MM.1S (cell line): ENCODE data around the gene ZBTB4.

ENCODE experiments used
- DNase-seq: peaks from one replicate; pipeline ENCODE4 v3.0.0-alpha.2; 2015
- H2AFZ ChIP-seq: fragments of 300-600 bp; sonication (generic); 2 replicates; pipeline ENCODE4 v1.6.0; 2016; ENCODE audit warnings: antibody characterized with exemption, low read length
- H3F3A ChIP-seq: fragments of 300-600 bp; sonication (generic); 2 replicates; pipeline ENCODE4 v1.6.1; 2016; ENCODE audit warnings: mild to moderate bottlenecking, antibody characterized with exemption, low read length, moderate library complexity, mixed read lengths; ENCODE audit not compliant: insufficient read depth
- H3K27ac ChIP-seq: fragments of 300-600 bp; sonication (generic); 2 replicates; pipeline ENCODE4 v1.5.1; 2016; ENCODE audit warnings: mild to moderate bottlenecking, low read length
- H3K27me3 ChIP-seq: fragments of 300-600 bp; sonication (generic); replicated peaks from 2 replicates; pipeline ENCODE4 v1.6.0; 2016; ENCODE audit warnings: low read length; ENCODE audit not compliant: insufficient read depth
- H3K36me3 ChIP-seq: fragments of 300-600 bp; sonication (generic); replicated peaks from 2 replicates; pipeline ENCODE4 v1.6.1; 2016; ENCODE audit warnings: mild to moderate bottlenecking, low read length, mixed read lengths; ENCODE audit not compliant: insufficient read depth
- H3K4me1 ChIP-seq: fragments of 300-600 bp; sonication (generic); 2 replicates; pipeline ENCODE4 v1.6.1; 2016; ENCODE audit warnings: low read length, mixed read lengths
- H3K4me2 ChIP-seq: fragments of 300-600 bp; sonication (generic); 2 replicates; pipeline ENCODE4 v1.6.0; 2016; ENCODE audit warnings: low read depth, low read length
- H3K4me3 ChIP-seq: fragments of 300-600 bp; sonication (generic); 2 replicates; pipeline ENCODE4 v1.5.1; 2016; ENCODE audit warnings: low read length, mixed read lengths
- H3K79me2 ChIP-seq: fragments of 300-600 bp; sonication (generic); 2 replicates; pipeline ENCODE4 v1.6.1; 2016; ENCODE audit warnings: mixed run types, low read length, mixed read lengths
- H3K9ac ChIP-seq: fragments of 300-600 bp; sonication (generic); 2 replicates; pipeline ENCODE4 v1.6.1; 2016; ENCODE audit warnings: low read length, mixed read lengths
- H3K9me2 ChIP-seq: fragments of 300-600 bp; sonication (generic); replicated peaks from 2 replicates; pipeline ENCODE4 v1.6.1; 2016; ENCODE audit warnings: mild to moderate bottlenecking, low read length, mixed read lengths; ENCODE audit not compliant: insufficient read depth
- H3K9me3 ChIP-seq: fragments of 300-600 bp; sonication (generic); replicated peaks from 2 replicates; pipeline ENCODE4 v1.6.1; 2016; ENCODE audit warnings: mild to moderate bottlenecking, low read length, mixed read lengths; ENCODE audit not compliant: insufficient read depth
- H4K20me1 ChIP-seq: fragments of 300-600 bp; sonication (generic); 2 replicates; pipeline ENCODE4 v1.6.1; 2016; ENCODE audit warnings: mild to moderate bottlenecking, low read length, moderate library complexity, mixed read lengths; ENCODE audit not compliant: insufficient read depth
- EZH2 ChIP-seq: fragments of 300-600 bp; sonication (generic); optimal IDR thresholded peaks from 2 replicates; pipeline ENCODE3; 2017; ENCODE audit warnings: low read depth, mild to moderate bottlenecking, antibody characterized with exemption, low read length, mixed read lengths
- EZH2phosphoT487 ChIP-seq: fragments of 300-600 bp; sonication (generic); IDR thresholded peaks from 2 replicates; pipeline ENCODE4 v1.6.1; 2018; ENCODE audit warnings: antibody characterized with exemption, low read length
- TF ChIP-seq, protein P1 (sequence below): fragments of 300-600 bp; sonication (generic); IDR thresholded peaks from 2 replicates; pipeline ENCODE4 v1.5.1; 2016; ENCODE audit warnings: antibody characterized with exemption, low read length, mixed read lengths

ZBTB4 gene

DNA sequence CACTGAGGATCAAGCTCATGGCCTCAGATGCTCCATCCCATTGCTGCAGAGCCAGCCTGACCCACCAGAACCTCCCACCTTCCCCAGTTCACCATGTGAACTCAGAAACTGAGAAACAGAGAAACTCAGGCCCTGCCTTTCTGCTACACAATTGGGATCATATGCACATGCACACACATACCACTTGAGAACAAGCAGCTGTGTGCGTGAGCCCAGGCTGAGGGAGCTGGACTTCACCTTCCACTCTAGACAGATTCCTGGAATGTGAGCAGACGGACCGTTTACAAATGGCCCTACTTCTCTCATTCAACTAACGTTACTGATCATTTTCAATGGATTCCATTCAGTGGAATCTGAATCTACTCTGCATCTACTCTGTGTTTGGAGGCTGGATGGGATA, 55.8 kb downstream of the ZBTB4 start:
- Histone ChIP-seq H3K79me2 (no peaks in the 10 kb centered on the region), H3K4me2 (no peak overlapping the region), H2AFZ (no peak overlapping the region), H3K27me3 (peaks cover 65% of the 10 kb centered on the region), H4K20me1 (no peaks in the 10 kb centered on the region), H3K36me3 (no peaks in the 10 kb centered on the region), H3F3A (no peaks in the 10 kb centered on the region), H3K27ac (no peak overlapping the region), H3K9me3 (no peaks in the 10 kb centered on the region), H3K4me1 (no peaks in the 10 kb centered on the region), H3K9ac (no peak overlapping the region), H3K4me3 (no peak overlapping the region), H3K9me2 (no peaks in the 10 kb centered on the region)
- DNase-seq, result no peak
- TF ChIP-seq EZH2 (no peak), EZH2phosphoT487 (no peak)

DNA sequence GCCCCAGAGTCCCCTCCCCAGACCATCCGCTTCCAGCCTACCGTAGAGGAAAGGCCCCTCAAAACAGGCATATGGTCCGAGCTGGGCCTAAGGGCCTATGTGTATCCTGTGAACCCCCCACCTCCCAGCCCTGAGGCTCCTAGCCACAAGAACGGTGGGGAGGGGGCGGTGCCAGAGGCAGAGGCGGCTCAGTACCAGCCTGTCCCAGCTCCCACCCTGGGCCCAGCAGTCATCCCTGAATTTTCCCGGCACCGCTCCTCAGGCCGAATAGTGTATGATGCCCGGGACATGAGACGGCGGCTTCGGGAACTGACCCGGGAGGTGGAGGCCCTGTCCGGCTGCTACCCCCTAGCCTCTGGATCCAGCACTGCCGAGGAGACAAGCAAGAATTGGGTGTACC, 58.2 kb downstream of the ZBTB4 start:
- TF ChIP-seq EZH2phosphoT487 (no peak), EZH2 (no peak)
- TF ChIP-seq, protein P1, sequence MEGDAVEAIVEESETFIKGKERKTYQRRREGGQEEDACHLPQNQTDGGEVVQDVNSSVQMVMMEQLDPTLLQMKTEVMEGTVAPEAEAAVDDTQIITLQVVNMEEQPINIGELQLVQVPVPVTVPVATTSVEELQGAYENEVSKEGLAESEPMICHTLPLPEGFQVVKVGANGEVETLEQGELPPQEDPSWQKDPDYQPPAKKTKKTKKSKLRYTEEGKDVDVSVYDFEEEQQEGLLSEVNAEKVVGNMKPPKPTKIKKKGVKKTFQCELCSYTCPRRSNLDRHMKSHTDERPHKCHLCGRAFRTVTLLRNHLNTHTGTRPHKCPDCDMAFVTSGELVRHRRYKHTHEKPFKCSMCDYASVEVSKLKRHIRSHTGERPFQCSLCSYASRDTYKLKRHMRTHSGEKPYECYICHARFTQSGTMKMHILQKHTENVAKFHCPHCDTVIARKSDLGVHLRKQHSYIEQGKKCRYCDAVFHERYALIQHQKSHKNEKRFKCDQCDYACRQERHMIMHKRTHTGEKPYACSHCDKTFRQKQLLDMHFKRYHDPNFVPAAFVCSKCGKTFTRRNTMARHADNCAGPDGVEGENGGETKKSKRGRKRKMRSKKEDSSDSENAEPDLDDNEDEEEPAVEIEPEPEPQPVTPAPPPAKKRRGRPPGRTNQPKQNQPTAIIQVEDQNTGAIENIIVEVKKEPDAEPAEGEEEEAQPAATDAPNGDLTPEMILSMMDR, result no peak
- no peak for DNase-seq
- no peak overlapping the region for H3K9ac ChIP-seq
- peaks cover 66% of the 10 kb centered on the region for H3K27me3 ChIP-seq
- H3K4me2 ChIP-seq, result no peak overlapping the region
- H3K9me3 ChIP-seq, result no peaks in the 10 kb centered on the region
- H3F3A ChIP-seq, result no peaks in the 10 kb centered on the region
- no peak overlapping the region for H3K27ac ChIP-seq
- no peaks in the 10 kb centered on the region for H3K9me2 ChIP-seq
- H2AFZ ChIP-seq, result no peak overlapping the region
- H3K4me1 ChIP-seq, result no peaks in the 10 kb centered on the region
- no peaks in the 10 kb centered on the region for H3K79me2 ChIP-seq
- no peak overlapping the region for H3K4me3 ChIP-seq
- H3K36me3 ChIP-seq, result no peaks in the 10 kb centered on the region
- no peaks in the 10 kb centered on the region for H4K20me1 ChIP-seq

DNA sequence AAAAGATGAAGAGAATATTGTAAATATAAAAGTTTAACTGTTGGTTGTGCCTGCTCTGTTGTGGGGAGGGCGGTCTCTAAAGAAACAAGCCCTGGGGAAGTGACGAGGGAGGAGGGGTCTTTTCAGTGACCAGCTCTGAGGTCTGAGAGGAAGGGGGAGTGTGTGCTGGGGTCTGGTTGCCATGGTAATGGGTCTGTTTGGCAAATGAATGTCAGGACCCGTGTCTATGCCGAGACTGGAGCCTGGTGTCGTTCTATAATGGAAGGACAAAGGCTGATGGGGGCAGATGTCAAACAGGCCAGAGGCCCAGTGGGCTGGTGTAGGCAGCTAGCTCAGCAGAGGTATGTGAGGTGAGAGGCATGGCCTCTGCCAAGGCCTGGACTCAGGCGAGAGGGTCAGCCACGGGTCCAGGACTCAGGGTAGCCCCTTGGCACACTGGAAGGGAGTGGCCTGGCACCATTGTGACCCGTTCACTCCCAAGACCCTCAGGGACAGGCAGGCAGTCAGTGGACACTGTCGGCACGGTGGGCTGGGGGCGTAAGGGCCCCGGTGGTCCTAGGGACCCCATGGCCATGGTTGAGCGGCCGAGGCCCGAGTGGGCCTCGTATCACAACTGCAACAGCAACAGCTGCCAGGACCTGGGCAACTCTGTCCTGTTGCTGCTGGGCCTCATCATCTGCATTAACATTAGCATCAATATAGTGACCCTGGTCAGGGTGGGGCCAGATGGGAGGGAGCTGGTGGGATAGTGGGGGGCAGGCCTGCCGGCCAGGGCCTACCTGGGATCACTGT, 59.4 kb downstream of the ZBTB4 start, which contains the start of gene SPEM1:
TSS of gene SPEM1 (plus strand) at position 506 of the 792 bp plus-strand sequence. CDS start at position 567, 61 bp downstream.
- Histone ChIP-seq H3K9me2 (no peaks in the 10 kb centered on the region), H3K4me3 (no peak within 1 kb of the TSS), H3K4me1 (no peaks in the 10 kb centered on the region), H3K79me2 (no peaks in the 10 kb centered on the region), H3K27ac (no peak within 1 kb of the TSS), H3K4me2 (no peak within 1 kb of the TSS), H3K27me3 (peaks cover 67% of the 10 kb centered on the region), H2AFZ (no peak within 1 kb of the TSS), H3F3A (no peaks in the 10 kb centered on the region), H3K9ac (no peak within 1 kb of the TSS), H4K20me1 (no peaks in the 10 kb centered on the region), H3K9me3 (no peaks in the 10 kb centered on the region), H3K36me3 (no peaks in the 10 kb centered on the region)
- no peak for DNase-seq
- TF ChIP-seq, protein P1, result no peak
- no peak for TF ChIP-seq EZH2
- TF ChIP-seq EZH2phosphoT487, result no peak
